ENCODE measurements around the gene PFKFB1. TPM values are rescaled to one million over a fixed set of nuclear protein-coding genes. Genes with fewer than 3 reads are reported as not detected.

The PFKFB1 gene
- total and polyA plus RNA-seq, 11 donors: 0.11 to 1.2 (median 0.24) TPM; not detected in 3

- H3K9me3 ChIP-seq: peaks cover 0 to 4% (median 0%) of the 10 kb centered on the region in 12 donors
- H3K4me3 ChIP-seq: no peak overlapping the region
- no peak overlapping the region for H3K27ac ChIP-seq
- TF ChIP-seq, protein P1, sequence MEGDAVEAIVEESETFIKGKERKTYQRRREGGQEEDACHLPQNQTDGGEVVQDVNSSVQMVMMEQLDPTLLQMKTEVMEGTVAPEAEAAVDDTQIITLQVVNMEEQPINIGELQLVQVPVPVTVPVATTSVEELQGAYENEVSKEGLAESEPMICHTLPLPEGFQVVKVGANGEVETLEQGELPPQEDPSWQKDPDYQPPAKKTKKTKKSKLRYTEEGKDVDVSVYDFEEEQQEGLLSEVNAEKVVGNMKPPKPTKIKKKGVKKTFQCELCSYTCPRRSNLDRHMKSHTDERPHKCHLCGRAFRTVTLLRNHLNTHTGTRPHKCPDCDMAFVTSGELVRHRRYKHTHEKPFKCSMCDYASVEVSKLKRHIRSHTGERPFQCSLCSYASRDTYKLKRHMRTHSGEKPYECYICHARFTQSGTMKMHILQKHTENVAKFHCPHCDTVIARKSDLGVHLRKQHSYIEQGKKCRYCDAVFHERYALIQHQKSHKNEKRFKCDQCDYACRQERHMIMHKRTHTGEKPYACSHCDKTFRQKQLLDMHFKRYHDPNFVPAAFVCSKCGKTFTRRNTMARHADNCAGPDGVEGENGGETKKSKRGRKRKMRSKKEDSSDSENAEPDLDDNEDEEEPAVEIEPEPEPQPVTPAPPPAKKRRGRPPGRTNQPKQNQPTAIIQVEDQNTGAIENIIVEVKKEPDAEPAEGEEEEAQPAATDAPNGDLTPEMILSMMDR (IDR thresholded peaks at IDR 0.05): no peak
- no peak for TF ChIP-seq POLR2A (IDR thresholded peaks at IDR 0.05)
- H3K4me1 ChIP-seq: no peaks in the 10 kb centered on the region
- peaks cover 0 to 7% (median 0%) of the 10 kb centered on the region in 9 donors for H3K36me3 ChIP-seq
- ATAC-seq (no peak), DNase-seq (no peak)
- intact Hi-C loops (cut with DNase I): no loop called here
- WGBS, 4 donors: 93 to 100% (median 95%) methylated on average over 3 of the region's 3 CpGs
- H3K27me3 ChIP-seq: no peaks in the 10 kb centered on the region
Observed at GRCh38 chrX:54928876-54929275, 65.1 kb downstream of the PFKFB1 start.

DNA sequence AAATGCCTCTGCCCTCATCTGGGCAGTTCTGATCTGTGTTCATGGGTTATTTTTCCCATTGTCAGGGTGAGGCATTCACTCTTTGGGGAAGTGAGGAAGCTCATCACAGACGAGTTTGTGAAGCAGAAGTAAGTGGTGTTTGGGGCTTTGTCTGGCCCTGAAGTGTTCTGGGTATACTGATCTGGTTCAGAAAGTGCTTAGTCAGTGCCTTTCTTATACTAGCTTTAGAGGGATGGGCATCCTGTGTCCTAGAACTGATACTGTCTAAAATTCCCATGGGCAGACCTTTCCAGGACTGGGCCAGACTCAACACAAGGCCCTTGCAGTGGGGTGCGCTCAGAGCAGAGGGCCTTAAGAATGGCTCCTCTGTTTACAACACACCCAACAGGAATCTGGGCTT, 67.0 kb downstream of the PFKFB1 start:
- H3K4me1 ChIP-seq: peaks cover 0 to 5% (median 0%) of the 10 kb centered on the region in 12 donors
- ATAC-seq: no peak
- H3K4me3 ChIP-seq: no peak overlapping the region
- no peak overlapping the region for H3K27ac ChIP-seq
- peaks cover 0 to 4% (median 0%) of the 10 kb centered on the region in 12 donors for H3K9me3 ChIP-seq
- peaks cover 0 to 7% (median 0%) of the 10 kb centered on the region in 9 donors for H3K36me3 ChIP-seq
- DNase-seq: no peak
- intact Hi-C loops (cut with DNase I): no loop called here
- WGBS, 4 donors: 61 to 84% (median 73%) methylated on average over 2 of the region's 2 CpGs
- no peak for TF ChIP-seq POLR2A (IDR thresholded peaks at IDR 0.05)
- TF ChIP-seq, protein P1 (IDR thresholded peaks at IDR 0.05): no peak
- no peaks in the 10 kb centered on the region for H3K27me3 ChIP-seq

DNA sequence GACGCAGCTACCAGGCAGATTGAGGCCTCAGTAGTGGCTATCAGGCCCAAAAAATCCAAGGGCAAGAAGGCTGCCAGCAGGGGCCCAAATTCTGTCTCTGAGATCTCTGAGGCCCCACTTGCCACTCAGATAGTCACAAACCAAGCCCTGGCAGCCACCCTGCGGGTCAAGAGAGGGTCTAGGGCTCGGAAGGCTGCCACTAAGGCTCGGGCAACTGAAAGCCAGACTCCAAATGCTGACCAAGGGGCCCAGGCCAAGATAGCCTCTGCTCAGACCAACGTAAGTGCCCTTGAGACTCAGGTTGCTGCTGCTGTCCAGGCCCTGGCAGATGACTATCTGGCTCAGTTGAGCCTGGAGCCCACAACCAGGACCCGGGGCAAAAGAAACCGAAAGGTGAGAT, 70.6 kb downstream of the PFKFB1 start:
- DNase-seq (no peak), ATAC-seq (no peak)
- WGBS, 4 donors: 73 to 97% (median 88%) methylated on average over 4 to 7 of the region's 7 CpGs
- Histone ChIP-seq H3K27ac (no peak overlapping the region), H3K9me3 (peaks cover 0 to 4% (median 0%) of the 10 kb centered on the region in 12 donors), H3K4me3 (no peak overlapping the region), H3K36me3 (no peaks in the 10 kb centered on the region), H3K4me1 (peaks cover 0 to 5% (median 0%) of the 10 kb centered on the region in 12 donors), H3K27me3 (peaks cover 0 to 6% (median 0%) of the 10 kb centered on the region in 9 donors)
- intact Hi-C loops (cut with DNase I): no loop called here
- TF ChIP-seq, protein P1 (IDR thresholded peaks at IDR 0.05): no peak
- no peak for TF ChIP-seq POLR2A (IDR thresholded peaks at IDR 0.05)

DNA sequence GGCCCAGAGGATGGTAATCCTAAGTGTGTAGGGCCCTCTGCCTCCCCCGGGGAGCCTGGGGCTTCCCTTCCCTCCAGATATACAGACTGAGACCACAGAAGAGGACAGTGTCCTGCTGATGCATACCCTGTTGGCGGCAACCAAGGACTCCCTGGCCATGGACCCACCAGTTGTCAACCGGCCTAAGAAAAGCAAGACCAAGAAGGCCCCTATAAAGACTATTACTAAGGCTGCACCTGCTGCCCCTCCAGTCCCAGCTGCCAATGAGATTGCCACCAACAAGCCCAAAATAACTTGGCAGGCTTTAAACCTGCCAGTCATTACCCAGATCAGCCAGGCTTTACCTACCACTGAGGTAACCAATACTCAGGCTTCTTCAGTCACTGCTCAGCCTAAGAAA, 71.4 kb downstream of the PFKFB1 start:
- ATAC-seq (no peak), DNase-seq (no peak)
- Histone ChIP-seq H3K27me3 (peaks cover 0 to 6% (median 0%) of the 10 kb centered on the region in 9 donors), H3K27ac (no peak overlapping the region), H3K4me3 (no peak overlapping the region), H3K36me3 (no peaks in the 10 kb centered on the region), H3K9me3 (no peaks in the 10 kb centered on the region), H3K4me1 (peaks cover 0 to 5% (median 0%) of the 10 kb centered on the region in 12 donors)
- TF ChIP-seq POLR2A (IDR thresholded peaks at IDR 0.05): no peak
- TF ChIP-seq, protein P1 (IDR thresholded peaks at IDR 0.05): no peak
- WGBS, 4 donors: 64 to 93% (median 77%) methylated on average over 2 to 3 of the region's 3 CpGs
- intact Hi-C loops (cut with DNase I): no loop called here
